ENCODE measurements around the gene WDR1.

- no peak for TF ChIP-seq BMI1 (IDR thresholded peaks at IDR 0.05; ENCODE audit: borderline replicate concordance)
- TF ChIP-seq USF1 (IDR thresholded peaks at IDR 0.05; ENCODE audit: borderline replicate concordance, extremely low read length, insufficient read depth, low read depth, low read length) = no peak
- no peak for TF ChIP-seq MXI1 (IDR thresholded peaks at IDR 0.05; ENCODE audit: low read depth, low read length)
- no peak for TF ChIP-seq EZH2 (IDR thresholded peaks at IDR 0.05; ENCODE audit: borderline replicate concordance, control insufficient read depth, low read depth, low read length)
- peak; percentile 47; the same call in 1 of the 2 replicates for TF ChIP-seq LARP7 (IDR thresholded peaks at IDR 0.05)
These were observed 616 bp downstream of the WDR1 start for GRCh38 chr4:10115797-10116568.

All from GM12878 (cell line).